GM12892 (cell line): ENCODE results near the gene IL33.

ENCODE experiments used
- POLR2A ChIP-seq: IDR thresholded peaks from 2 replicates; pipeline ENCODE4 v1.6.1; 2011; ENCODE audit warnings: low read depth, low read length, control low read depth
- POLR2AphosphoS5 ChIP-seq: IDR thresholded peaks from 2 replicates; pipeline ENCODE4 v1.6.1; 2011; ENCODE audit warnings: low read depth, low read length, control low read depth

DNA sequence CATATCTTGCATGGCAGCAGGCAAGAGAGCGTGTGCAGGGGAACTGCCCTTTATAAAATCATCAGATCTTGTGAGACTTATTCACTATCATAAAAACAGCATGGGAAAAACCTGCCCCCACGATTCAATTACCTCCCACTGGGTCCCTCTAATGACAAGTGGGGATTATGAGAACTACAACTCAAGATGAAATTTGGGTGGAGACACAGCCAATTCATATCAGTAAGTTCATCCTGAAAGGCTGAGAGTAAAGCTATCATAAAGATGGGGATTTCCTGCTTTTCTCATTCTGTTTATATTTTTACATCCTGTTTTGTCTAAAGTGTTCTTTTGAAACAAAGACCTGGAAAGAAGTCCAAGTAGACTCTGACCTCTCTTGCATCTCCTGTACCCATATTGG is 28.9 kb upstream of the IL33 start:
- TF ChIP-seq POLR2A (no peak), POLR2AphosphoS5 (no peak)
